ENCODE data around the gene PTCHD1. TPM values are rescaled to one million over a fixed set of nuclear protein-coding genes. Genes with fewer than 3 reads are reported as not detected.

The PTCHD1 gene
- total RNA-seq, 1 experiment from 2014 or later: not detected

GRCh38 chrX:23373129-23373804 lies 38.6 kb downstream of the PTCHD1 start:
- no TSS peak for BruUV-seq (replicated peaks)
- no peaks in the 10 kb centered on the region for H4K20me1 ChIP-seq (ENCODE audit: low read length)
- H3K9me2 ChIP-seq (replicated peaks; ENCODE audit: low read length): no peaks in the 10 kb centered on the region
- intact Hi-C loops (cut with micrococcal nuclease): no loop called here
- no peaks in the 10 kb centered on the region for H3K36me3 ChIP-seq (ENCODE audit: low read depth, low read length)
- ATAC-seq: peak; percentile 68
- no peak overlapping the region for H3K4me3 ChIP-seq (ENCODE audit: low read length)
- ChIA-PET POLR2A (ENCODE audit: unreplicated experiment) (no interaction called here), CTCF (no interaction called here)
- H3K4me2 ChIP-seq (ENCODE audit: low read length): peak overlapping the region; percentile 34; the same call in 1 of the 2 replicates
- H3K4me1 ChIP-seq (ENCODE audit: insufficient read depth, low read length): peaks cover 8% of the 10 kb centered on the region
- H2AFZ ChIP-seq (ENCODE audit: low read length): no peak overlapping the region
- peaks cover 52% of the 10 kb centered on the region for H3K27me3 ChIP-seq (ENCODE audit: low read length)
- H3K9me3 ChIP-seq (ENCODE audit: low read length): no peaks in the 10 kb centered on the region
- peak; percentile 58 for DNase-seq
- no peak overlapping the region for H3K9ac ChIP-seq (ENCODE audit: low read length)
- no peak overlapping the region for H3K27ac ChIP-seq (ENCODE audit: low read length)
- no peaks in the 10 kb centered on the region for H3K79me2 ChIP-seq (ENCODE audit: low read length)
- no peaks in the 10 kb centered on the region for H3F3A ChIP-seq (ENCODE audit: low read length, unreplicated experiment)
- TF ChIP-seq CTCF (conservative IDR thresholded peaks at IDR 0.05; ENCODE audit: low read depth, low read length): no peak
- no peak for TF ChIP-seq EZH2 (IDR thresholded peaks at IDR 0.05; ENCODE audit: low read length, unreplicated experiment)

- POLR2A ChIA-PET (ENCODE audit: unreplicated experiment): no interaction called here
- no peak for ATAC-seq
- no TSS peak for BruUV-seq (replicated peaks)
Observed at GRCh38 chrX:23374291-23374690, 39.6 kb downstream of the PTCHD1 start.

More at GRCh38 chrX:23374291-23374690, 39.6 kb downstream of the PTCHD1 start:
- Histone ChIP-seq H3K9me2 (replicated peaks; ENCODE audit: low read length) (no peaks in the 10 kb centered on the region), H3K27me3 (ENCODE audit: low read length) (peaks cover 51% of the 10 kb centered on the region), H3K4me1 (ENCODE audit: insufficient read depth, low read length) (peaks cover 8% of the 10 kb centered on the region), H3K27ac (ENCODE audit: low read length) (no peak overlapping the region), H3F3A (ENCODE audit: low read length, unreplicated experiment) (no peaks in the 10 kb centered on the region), H3K36me3 (ENCODE audit: low read depth, low read length) (no peaks in the 10 kb centered on the region), H3K4me3 (ENCODE audit: low read length) (no peak overlapping the region), H2AFZ (ENCODE audit: low read length) (no peak overlapping the region), H3K79me2 (ENCODE audit: low read length) (no peaks in the 10 kb centered on the region), H3K9me3 (ENCODE audit: low read length) (no peaks in the 10 kb centered on the region), H3K9ac (ENCODE audit: low read length) (no peak overlapping the region), H3K4me2 (ENCODE audit: low read length) (no peak overlapping the region), H4K20me1 (ENCODE audit: low read length) (no peaks in the 10 kb centered on the region)
- CTCF ChIA-PET: no interaction called here
- peak; percentile 9 for DNase-seq
- TF ChIP-seq EZH2phosphoT487 (IDR thresholded peaks at IDR 0.05; ENCODE audit: borderline replicate concordance, low read length): no peak
- no peak for TF ChIP-seq CTCF (conservative IDR thresholded peaks at IDR 0.05; ENCODE audit: low read depth, low read length)
- TF ChIP-seq EZH2 (IDR thresholded peaks at IDR 0.05; ENCODE audit: low read length, unreplicated experiment): no peak
- intact Hi-C loops (cut with micrococcal nuclease): no loop called here
